OCI-M2 (cell line): ENCODE results near the gene MAPK14.

Experiments
- DNase-seq: peaks from one replicate; lab custom pipeline; 2025; ENCODE audit not compliant: unreplicated experiment; lab: John Stamatoyannopoulos, UW

MAPK14 gene

GRCh38 chr6:36132246-36132895, 104.8 kb downstream of the MAPK14 start:
- no peak for DNase-seq

GRCh38 chr6:36133148-36133547, 105.5 kb downstream of the MAPK14 start:
- no peak for DNase-seq

- DNase-seq = no peak
These were observed 106.3 kb downstream of the MAPK14 start for GRCh38 chr6:36133912-36134311.

GRCh38 chr6:36135053-36135731, 107.6 kb downstream of the MAPK14 start:
- DNase-seq = no peak

GRCh38 chr6:36136034-36136433, 108.4 kb downstream of the MAPK14 start:
- DNase-seq = no peak

- no peak for DNase-seq
These were observed 108.9 kb downstream of the MAPK14 start for GRCh38 chr6:36136551-36136950.

- DNase-seq = no peak
These were observed 111.1 kb downstream of the MAPK14 start for GRCh38 chr6:36138667-36139066.

GRCh38 chr6:36139431-36139830, 111.8 kb downstream of the MAPK14 start:
- no peak for DNase-seq

GRCh38 chr6:36139991-36140710, 112.5 kb downstream of the MAPK14 start:
- no peak for DNase-seq

GRCh38 chr6:36141091-36141490, 113.5 kb downstream of the MAPK14 start:
- no peak for DNase-seq

GRCh38 chr6:36141961-36142360, 114.4 kb downstream of the MAPK14 start:
- no peak for DNase-seq

- no peak for DNase-seq
These were observed 115.6 kb downstream of the MAPK14 start for GRCh38 chr6:36142971-36143838.

GRCh38 chr6:36145495-36145894, 117.9 kb downstream of the MAPK14 start:
- DNase-seq = no peak

- no peak for DNase-seq
These were observed 119.7 kb downstream of the MAPK14 start for GRCh38 chr6:36147294-36147693.

GRCh38 chr6:36149476-36149875, 121.9 kb downstream of the MAPK14 start:
- no peak for DNase-seq

- no peak for DNase-seq
These were observed 122.7 kb downstream of the MAPK14 start for GRCh38 chr6:36150283-36150682.

GRCh38 chr6:36154286-36154685, 126.7 kb downstream of the MAPK14 start:
- DNase-seq = no peak

- DNase-seq = no peak
These were observed 128.1 kb downstream of the MAPK14 start for GRCh38 chr6:36155662-36156061.

GRCh38 chr6:36160147-36160760, 132.6 kb downstream of the MAPK14 start:
- DNase-seq = no peak
